Stimulated activated CD4-positive, alpha-beta T cell treated with anti-CD3 and anti-CD28 coated beads, Interleukin-15, amount 100 ng/mL, for 48 hours (primary cell): ENCODE data around the gene TOMM40.
"Not testable (repeated sequence)": the region's sequence is repeated elsewhere in the genome, so short reads cannot be mapped to it uniquely, and the experiment has no call there.

Source experiments
- DNase-seq, 2 donors: peaks; one replicate each; pipeline ENCODE4 v3.0.0-alpha.2; 2020; ENCODE audit warnings: low read depth in 2 of 2

Gene TOMM40

DNA sequence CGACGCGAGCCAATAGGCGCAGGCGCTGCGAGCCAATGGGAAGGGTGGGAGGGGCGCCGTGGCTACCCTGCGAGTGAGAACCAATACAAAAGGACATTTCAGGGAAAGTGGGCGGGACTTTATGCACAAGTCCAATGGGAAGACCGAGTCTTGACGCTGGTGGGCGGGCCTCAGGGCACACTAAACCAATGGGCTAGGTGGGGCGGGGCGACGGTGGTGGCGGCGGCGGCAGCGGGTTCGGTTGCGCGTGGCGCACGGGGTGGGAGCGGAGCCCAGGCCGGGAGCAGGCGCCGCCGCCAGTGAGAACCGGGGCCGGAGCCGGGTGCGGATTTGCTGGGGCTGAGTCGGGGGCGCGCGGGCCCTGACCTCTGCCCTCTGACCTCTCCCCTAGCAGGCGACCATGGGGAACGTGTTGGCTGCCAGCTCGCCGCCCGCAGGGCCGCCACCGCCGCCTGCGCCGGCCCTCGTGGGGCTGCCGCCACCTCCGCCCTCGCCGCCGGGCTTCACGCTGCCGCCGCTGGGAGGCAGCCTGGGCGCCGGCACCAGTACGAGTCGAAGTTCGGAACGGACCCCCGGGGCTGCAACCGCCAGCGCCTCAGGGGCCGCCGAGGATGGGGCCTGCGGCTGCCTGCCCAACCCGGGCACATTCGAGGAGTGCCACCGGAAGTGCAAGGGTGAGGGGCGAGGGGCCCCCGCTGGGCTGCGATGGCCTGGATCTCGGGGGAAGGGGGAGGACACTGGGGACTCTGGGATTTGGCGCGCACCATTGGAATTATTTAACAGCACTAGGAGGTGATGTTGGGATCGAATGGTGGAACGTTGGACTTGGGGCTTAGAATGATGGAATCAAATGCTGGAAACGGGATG, at the start of gene TOMM40:
Gene TOMM40 (plus strand): TSS at position 239 of the 867 bp plus-strand sequence. CDS start 162 bp downstream, at position 401.
- DNase-seq: peak in 1 of 2 donors; percentile 100

- DNase-seq: no peak
These were observed 45.8 kb upstream of the TOMM40 start for GRCh38 chr19:44845286-44845611.

DNA sequence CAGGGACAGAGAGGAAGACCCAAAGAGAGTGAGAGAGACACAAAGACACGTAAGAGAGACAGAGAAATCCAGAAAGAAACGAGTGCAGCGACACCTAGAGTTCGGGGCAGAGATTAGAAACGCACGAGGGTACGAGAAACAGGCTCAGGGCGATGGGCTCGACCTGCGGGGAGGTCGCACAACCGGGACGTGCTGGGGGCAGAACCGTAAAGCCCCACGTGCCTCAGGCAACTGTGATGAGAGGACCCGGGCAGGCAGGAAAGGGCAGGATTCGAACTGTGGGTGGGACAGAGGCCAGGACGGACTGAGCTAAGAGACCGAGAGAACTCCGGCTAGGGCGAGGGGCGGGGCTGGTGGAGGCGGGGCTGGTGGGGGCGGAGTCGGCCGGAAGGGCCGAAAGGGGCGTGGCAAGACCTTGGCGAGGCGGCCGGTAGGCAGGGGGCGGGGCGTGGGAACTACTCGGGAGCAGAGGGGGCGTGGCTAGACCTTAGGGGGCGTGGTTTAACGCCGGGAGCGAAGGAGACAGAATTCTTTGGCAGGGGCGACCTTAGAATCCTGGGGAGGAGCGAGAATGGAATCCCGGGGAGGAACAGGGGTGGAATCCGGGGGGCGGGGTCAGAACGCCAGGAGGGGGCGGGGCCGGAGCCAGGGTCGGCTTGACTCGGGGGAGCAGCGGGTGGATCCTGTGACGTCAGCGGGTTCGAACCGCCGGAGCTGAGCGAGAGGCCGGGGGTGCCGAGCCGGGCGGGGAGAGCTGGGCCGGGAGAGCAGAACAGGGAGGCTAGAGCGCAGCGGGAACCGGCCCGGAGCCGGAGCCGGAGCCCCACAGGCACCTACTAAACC, 45.2 kb upstream of the TOMM40 start, which contains the start of gene NECTIN2:
Gene NECTIN2 (plus strand): TSS at position 686 of the 843 bp plus-strand sequence. CDS start 229 bp downstream, outside the sequence.
- DNase-seq: peak; percentile 89 to 90

GRCh38 chr19:44846455-44847143, 44.5 kb upstream of the TOMM40 start:
- DNase-seq: no peak

DNA sequence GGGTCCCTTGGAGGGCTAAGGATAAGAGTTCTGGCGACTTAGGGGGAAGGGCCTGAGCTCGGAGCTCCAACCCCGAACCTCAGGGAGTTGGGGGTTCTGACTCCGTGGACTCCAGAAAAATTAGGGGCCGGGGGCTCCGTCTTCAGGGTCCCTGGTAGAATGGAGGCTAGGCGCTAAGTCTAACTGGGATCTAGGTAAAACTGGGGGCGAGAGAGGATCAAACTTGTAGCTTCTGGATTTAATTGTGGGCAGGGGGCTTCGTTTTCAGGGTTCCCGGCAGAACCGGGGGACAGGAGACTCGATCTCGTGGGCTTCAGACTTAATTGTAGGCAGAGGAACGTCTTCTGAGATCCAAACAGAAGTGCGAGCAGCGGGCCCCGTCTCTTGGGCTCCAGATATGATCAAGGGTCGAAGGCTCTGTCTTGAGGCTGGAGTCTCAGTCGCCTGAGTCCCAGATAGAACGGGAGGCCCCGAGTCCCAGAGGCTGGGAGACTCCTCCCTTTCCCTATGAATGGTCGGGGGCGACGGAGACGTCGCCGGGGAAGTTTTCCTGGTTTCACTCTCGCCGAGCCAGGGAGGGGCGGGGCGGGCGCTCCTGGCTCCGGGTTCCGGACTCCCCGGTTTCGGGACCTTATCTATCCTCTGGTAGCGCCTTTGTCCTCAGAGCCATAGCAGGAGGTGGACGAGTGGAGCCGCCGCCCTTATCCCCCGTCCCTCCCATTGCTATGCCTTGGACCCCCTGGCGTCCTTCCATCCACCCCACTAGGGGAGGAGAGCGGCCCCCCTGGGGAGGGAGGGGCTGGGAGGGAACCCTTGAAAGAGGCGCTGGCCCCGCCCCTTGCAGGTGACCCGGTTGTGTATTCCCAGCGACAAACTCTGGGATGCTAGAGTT, 43.7 kb upstream of the TOMM40 start:
- DNase-seq: no peak

DNA sequence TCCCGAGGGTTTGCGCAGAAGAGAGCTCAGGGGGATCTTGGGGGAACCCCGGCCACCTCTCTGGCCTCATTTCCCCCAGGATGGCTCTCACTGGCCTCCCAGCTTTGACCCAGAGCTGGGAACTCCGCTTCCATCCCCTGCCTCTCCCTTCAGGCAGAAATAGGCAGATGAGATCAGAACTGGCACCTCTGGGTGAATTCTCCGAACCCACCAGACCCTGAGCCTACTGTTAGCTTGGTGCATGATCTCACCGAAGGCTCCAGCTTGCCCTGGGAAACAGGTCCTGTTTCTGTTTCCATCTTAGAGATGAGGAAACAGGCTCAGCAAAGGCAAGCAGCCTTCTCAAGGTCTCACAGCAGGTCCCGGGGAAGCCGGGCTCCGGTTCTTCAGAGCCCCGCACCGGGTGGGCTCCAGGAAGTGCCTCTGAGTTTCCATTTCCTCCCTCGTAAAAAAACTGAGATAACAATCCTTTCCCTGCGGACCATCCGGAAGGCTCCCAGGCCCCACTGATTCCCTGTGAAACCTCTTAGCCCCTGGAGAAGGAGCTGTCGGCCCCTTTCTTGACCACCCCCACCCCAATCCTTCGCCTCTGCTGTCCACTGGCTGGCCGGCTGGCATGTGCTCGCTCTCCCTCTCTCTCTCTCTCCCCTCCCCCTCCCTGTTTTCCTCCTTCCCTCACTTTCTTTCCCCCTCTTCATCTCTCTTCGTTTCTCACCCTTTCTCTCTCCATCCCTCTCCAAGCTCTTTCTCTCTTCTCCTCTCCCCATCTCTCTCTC, 42.8 kb upstream of the TOMM40 start:
- DNase-seq: no peak

DNA sequence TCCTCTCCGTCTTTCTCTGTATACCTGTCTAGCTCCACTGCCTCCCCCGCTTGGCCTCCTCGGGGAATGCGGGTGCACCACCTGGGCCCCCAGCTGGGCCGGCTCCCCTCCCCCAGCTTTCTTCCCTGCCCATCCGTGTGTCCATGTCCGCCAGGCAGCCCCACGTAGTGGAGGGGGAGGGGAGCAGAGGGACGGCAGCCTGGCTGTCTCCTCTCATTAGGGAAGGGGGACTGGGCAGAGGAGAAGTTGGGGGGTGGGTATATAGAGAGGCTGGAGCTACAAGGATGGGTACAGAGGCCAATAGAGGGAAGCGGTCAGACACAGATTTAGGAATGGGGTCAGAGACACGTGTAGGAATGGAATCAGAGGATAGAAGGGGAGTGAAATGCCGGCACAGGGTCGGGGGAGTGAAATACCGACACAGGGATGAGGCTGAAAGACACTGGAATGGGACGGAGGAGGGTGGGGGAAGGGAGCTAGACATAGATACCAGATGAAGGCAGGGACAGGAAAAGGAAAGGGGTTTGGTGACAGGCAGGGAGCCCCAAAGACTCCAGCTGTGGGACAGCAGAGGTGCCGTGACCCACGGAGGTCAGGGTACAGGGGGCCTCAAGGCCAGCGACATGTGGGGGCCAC, 42.1 kb upstream of the TOMM40 start:
- no peak for DNase-seq

- no peak for DNase-seq
These were observed 40.4 kb upstream of the TOMM40 start for GRCh38 chr19:44850641-44851109.

GRCh38 chr19:44851427-44851826, 39.6 kb upstream of the TOMM40 start:
- no peak for DNase-seq

- no peak for DNase-seq
These were observed 35.4 kb upstream of the TOMM40 start for GRCh38 chr19:44855606-44856005.

DNA sequence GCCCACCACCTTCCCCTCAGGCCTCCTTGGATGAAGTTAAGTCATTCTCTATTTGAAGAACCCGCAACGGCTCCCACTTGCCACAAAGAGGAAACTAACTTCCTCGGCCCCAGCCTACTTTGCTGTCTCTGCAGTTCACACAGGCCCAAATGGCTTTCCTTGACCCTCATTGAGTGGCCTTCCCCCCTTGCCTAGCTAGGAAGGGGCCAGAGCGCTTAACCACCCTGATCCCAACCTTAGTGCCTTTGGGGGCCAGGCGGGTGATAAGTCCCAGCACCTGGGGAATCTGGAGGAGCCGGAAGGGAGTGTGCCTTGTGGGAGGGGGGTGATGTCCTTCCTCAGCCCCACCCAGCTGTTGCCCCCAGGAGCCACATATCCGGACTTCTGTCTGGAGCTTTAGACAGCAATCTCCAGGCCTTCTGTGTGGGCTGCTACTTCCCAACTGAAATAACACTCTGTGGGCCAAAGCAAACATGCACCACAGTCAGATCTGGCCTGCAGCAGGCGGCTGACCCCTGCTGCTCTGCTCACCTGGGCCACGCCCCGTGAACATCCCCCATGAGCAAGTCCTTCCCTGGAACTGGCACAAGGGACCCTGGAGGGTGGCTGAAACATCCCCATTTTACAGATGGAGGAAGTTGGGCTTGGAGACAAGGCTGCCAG, 34.5 kb upstream of the TOMM40 start:
- DNase-seq: no peak

GRCh38 chr19:44857837-44858236, 33.2 kb upstream of the TOMM40 start:
- no peak for DNase-seq

DNA sequence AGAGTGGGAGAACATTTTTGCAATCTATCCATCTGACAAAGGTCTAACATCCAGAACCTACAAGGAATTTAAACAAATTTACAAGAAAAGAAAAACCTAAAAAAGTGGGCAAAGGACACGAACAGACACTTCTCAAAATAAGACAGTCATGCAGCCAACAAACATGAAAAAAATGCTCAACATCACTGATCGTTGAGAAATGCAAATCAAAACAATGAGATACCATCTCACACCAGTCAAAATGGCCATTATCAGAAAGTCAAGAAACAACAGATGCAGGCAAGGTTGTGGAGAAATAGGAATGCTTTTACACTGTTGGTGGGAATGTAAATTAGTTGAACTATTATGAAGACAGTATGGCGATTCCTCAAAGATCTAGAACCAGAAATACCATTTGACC, 29.5 kb upstream of the TOMM40 start:
- not testable (repeated sequence) for DNase-seq

DNA sequence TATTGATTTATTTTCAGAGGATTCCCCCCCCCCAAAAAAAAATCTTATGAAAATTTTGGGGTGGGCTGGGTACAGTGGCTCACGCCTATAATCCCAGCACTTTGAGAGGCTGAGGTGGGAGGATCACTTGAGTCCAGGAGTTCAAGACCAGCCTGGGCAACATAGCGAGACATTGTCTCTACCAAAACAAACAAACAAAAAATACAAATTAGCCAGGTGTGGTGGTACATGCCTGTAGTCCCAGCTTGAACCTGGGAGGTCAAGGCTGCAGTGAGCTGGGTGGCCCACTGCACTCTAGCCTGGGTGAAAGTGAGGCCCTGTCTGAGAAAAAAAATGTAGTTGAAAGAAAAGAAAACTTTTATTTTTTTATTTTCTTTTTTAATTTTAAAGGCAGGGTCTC, 27.1 kb upstream of the TOMM40 start:
- no peak for DNase-seq

DNA sequence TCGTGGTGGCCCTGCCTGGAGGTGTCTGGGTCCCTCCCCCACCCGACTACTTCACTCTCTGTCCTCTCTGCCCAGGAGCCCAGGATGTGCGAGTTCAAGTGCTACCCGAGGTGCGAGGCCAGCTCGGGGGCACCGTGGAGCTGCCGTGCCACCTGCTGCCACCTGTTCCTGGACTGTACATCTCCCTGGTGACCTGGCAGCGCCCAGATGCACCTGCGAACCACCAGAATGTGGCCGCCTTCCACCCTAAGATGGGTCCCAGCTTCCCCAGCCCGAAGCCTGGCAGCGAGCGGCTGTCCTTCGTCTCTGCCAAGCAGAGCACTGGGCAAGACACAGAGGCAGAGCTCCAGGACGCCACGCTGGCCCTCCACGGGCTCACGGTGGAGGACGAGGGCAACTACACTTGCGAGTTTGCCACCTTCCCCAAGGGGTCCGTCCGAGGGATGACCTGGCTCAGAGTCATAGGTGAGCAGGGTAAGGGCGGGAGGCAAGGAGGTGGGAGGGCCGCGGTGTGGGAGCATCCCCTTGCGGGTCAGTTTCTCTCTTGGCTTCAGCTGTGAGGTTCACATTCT, 25.8 kb upstream of the TOMM40 start:
- DNase-seq: no peak

DNA sequence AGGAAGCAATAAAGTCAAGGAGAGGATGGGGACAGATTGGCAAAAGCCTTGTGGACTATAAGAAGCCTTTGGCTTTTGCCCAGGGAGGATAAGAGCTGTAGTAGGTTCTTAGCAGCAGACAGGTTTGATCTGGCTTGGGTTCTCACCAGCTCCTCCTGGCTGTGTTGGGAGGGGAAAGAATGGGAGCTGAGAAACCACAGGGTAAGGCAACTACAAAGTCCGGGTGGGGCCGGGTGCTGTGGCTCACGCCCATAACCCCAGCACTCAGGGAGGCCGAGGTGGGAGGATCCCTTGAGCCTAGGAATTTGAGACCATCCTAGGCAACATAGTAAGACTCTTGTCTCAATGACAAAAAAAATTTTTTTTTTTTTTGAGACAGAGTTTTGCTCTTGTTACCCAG, 24.4 kb upstream of the TOMM40 start:
- no peak for DNase-seq

DNA sequence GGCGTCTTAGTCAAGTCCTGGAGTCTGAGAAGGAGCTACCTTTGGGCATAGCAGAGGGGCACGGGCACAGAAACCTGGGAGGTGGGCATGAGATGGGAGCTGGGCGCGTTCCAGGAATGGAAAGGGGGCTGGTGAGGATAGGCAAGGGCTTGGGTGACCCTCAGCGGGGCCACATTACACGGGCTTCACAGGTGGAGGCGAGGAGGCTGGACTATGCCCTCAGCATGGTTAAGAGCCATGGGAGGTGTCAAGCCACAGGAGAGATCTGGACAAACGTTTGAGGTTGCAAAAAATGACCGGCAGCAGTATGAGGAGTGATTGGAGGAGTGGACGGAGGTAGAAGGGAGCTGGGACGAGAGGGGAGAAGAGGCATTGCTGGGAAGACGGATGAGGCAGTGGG, 23.5 kb upstream of the TOMM40 start:
- DNase-seq: no peak

DNA sequence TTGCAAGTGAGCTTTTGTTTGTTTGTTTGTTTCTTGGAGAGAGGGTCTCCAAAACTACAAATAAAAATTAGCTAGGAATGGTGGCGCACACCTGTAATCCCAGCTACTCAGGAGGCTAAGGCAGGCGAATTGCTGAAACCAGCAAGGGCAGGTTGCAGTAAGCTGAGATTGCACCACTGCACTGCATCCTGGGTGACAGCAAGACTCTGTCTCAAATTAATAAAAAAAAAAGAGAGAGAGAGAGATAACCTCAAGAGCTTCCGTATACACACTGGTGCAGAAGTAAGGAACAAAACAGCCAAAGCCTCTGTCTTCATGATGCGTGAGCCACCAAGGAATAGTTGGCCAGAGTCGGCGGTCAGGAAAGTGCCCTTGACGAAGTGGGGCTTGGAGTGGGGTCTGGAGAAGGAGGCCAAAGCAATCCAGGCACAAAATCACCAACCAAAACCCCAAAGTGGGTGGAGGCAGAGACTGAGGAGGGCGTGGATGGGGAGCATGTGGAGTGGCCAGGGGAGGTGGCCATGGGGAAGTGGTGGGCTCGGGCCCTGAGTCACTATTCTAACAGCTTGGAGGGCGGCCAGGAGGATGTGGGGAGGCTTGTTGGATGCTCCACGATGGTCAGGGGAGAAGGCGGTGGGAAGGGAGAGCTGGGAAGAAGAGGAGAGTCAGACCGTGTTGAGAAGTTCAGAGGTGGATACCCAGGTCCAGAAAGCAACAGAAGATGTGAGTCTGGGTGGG, 21.2 kb upstream of the TOMM40 start:
- no peak for DNase-seq
